NOMO-1 treated with DMSO at 0.1 percent for 48 hours (cell line): ENCODE measurements around the gene DCST1.
"Not testable (repeated sequence)": the region's sequence is repeated elsewhere in the genome, so short reads cannot be mapped to it uniquely, and the experiment has no call there.

Source experiments
- DNase-seq: peaks from one replicate; lab custom pipeline; 2025; ENCODE audit not compliant: unreplicated experiment; lab: John Stamatoyannopoulos, UW

Gene DCST1

GRCh38 chr1:155033524-155033923 is at the start of gene DCST1, which contains the start of gene DCST2:
Gene DCST1 (plus strand): TSS chr1:155033824. CDS start chr1:155034037, 213 bp downstream.
Gene DCST2 (minus strand): TSS chr1:155033781. CDS start chr1:155033701, 80 bp downstream.
- no peak for DNase-seq

GRCh38 chr1:154986736-154987135 is 46.9 kb upstream of the DCST1 start:
- DNase-seq: not testable (repeated sequence)

GRCh38 chr1:154987326-154987725 is 46.3 kb upstream of the DCST1 start:
- DNase-seq: no peak

- DNase-seq: no peak
Observed at GRCh38 chr1:154988058-154988954, 45.3 kb upstream of the DCST1 start.

- DNase-seq: no peak
Observed at GRCh38 chr1:154989195-154989860, 44.3 kb upstream of the DCST1 start.

GRCh38 chr1:154990276-154990675 is 43.3 kb upstream of the DCST1 start:
- DNase-seq: no peak

GRCh38 chr1:154992721-154993571 is 40.7 kb upstream of the DCST1 start:
- DNase-seq: no peak

GRCh38 chr1:154993572-154994268 is 39.9 kb upstream of the DCST1 start, which contains the start of gene LENEP:
Gene LENEP (plus strand): TSS chr1:154993586. CDS start chr1:154993608, 22 bp downstream.
- DNase-seq: no peak

GRCh38 chr1:154994269-154994587 is 39.4 kb upstream of the DCST1 start:
- DNase-seq: no peak

- DNase-seq: no peak
Observed at GRCh38 chr1:154994591-154994990, 39.0 kb upstream of the DCST1 start.

GRCh38 chr1:154995301-154995983 is 38.2 kb upstream of the DCST1 start:
- peak; percentile 15 for DNase-seq

GRCh38 chr1:154996966-154997701 is 36.5 kb upstream of the DCST1 start:
- DNase-seq: peak; percentile 45

- DNase-seq: no peak
Observed at GRCh38 chr1:154998201-154998780, 35.3 kb upstream of the DCST1 start.

- DNase-seq: peak; percentile 71
Observed at GRCh38 chr1:154998818-154999570, 34.6 kb upstream of the DCST1 start.

- peak; percentile 26 for DNase-seq
Observed at GRCh38 chr1:154999571-155000410, 33.8 kb upstream of the DCST1 start.

GRCh38 chr1:155000411-155000725 is 33.3 kb upstream of the DCST1 start:
- no peak for DNase-seq

- peak; percentile 87 for DNase-seq
Observed at GRCh38 chr1:155000726-155001424, 32.7 kb upstream of the DCST1 start.
